Activated CD8-positive, alpha-beta memory T cell treated with anti-CD3 and anti-CD28 coated beads, Interleukin-2, amount 50 U/mL, for 48 hours (primary cell): ENCODE data around the gene QKI.

Source experiments
- DNase-seq: peaks from one replicate; pipeline ENCODE4 v3.0.0-alpha.2; 2020

The QKI gene

DNA sequence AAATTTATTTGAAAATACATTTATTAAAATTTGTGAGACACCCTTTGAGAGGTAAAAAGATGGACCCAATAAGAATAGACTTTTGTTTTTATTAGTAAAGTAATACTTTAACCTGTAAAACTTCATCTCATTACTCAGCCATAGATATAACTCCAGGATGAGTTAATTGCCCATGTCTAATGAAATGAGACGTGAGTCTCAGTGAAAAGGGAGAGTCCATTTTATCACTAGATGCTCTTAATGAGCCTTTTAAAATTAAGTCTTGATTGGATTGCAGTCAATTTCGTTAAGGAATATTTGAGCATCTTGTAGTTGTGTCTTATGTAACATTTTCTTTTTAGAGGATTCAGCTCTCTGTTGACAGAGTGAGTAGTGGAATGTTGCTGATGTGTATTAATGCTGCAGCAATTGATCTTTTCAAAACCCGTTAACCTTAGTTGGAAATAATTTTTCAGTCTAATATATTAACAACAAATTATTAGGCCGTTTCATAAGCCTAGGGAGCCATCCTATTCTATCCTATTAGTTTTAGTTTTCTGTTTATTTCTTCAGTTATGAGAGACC is 77.3 kb downstream of the QKI start:
- no peak for DNase-seq

GRCh38 chr6:163494279-163494727 is 79.8 kb downstream of the QKI start:
- no peak for DNase-seq

- no peak for DNase-seq
Measured at GRCh38 chr6:163496205-163496604, 81.7 kb downstream of the QKI start.

DNA sequence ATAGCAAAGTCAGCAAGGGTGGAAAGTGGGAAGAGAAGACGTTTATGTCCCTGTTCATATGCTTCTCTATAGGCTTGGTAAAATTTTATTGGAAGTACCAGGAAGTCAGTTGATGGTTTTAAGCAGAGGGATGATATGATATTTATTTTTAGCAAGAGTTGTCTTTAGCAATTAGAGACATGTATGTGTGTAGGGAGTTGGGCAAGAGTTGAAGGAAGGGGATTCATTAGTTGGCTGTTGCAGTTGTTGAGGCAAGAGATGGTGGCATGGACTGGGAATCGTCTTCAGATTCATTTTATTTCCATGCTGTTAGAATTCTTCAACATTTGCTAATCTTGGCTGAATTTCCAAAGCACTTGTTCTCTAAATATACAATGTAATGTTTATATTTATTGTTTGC is 85.6 kb downstream of the QKI start:
- no peak for DNase-seq

GRCh38 chr6:163501026-163501425 is 86.5 kb downstream of the QKI start:
- no peak for DNase-seq

DNA sequence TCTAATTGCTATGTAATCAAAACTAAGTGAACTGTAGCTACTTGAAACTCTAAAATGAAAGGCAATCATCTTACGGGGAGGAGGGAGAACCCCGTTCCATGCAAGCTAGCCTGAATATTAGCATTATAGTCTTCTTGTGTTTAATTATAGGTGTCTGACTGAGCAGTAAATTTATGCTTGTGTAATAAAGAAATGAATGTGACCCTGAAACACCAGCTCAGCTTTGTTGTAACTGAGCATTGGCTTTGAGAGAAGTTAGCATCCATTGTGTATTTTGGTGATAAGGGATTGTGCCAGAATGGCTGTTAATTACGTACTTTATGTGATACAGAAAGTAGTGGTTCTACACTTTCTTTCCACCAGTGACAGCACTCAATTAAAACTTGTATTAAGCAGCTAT is 86.9 kb downstream of the QKI start:
- no peak for DNase-seq

- no peak for DNase-seq
Measured at GRCh38 chr6:163504984-163505640, 90.6 kb downstream of the QKI start.

GRCh38 chr6:163507965-163508364 is 93.4 kb downstream of the QKI start:
- DNase-seq: no peak

GRCh38 chr6:163513003-163513402 is 98.5 kb downstream of the QKI start:
- DNase-seq: no peak

DNA sequence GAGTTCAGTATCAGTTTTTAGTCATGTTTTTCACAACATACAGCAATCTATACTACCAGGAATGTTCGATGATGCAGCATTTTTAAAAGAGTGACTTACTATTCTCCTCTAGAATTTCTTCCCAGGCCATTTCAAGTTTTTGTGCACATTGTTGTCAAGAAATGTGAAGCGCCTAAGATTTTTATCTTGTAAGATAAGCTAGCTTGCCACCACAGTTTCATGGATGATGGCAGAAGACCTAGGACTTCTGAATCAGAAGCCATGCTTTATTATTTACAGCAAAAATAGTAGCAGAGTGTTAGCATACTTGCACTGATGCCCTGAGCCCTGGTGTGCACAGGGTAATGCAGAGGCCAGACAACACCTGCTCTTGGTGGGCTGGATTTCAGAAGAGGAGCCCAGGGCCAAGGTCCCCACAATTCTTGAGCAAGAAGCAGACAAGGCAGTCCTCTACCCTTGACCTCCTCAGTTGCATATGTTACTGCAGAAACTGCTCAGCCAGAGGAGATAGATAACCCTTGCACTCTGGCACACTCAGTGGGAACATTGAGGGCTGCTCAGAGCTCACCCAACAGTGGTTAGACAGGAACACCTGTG is 99.2 kb downstream of the QKI start:
- no peak for DNase-seq

DNA sequence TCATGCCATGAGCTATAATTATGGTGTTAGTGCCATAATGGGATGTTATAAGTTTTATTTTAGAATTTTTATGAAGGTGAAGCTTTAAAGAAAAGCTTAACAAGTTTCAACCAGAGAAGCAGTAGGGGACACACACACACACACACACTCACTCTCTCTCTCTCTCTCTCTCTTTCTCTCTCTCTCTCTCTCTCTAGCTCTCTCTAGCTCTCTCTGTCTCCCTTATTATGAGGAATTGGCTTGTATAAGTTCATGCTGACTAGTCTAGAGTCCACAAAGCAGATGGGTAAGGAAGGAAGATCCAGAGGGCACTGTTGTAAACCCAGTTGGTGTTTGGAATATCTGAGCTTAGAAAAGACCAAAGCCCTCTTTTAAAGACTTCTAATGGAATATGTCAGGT is 102.4 kb downstream of the QKI start:
- no peak for DNase-seq

DNA sequence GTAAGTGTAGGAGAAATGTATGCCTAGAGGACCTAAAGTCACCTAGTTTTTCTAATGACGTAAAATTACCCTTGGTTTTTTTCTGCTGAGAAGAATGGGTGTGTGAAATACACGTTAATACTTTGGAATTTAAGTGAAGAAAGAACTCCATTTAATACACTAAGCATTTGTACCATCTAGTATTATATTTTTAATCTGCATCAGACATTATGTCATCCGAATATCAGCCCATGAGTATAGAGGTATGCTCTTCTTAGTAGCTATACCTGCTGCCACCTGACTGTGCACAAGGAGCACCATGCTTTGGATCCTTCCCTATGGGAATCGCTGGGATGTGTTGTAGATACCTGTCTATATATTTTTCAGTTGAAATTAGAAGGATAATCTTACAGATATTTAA is 106.4 kb downstream of the QKI start:
- no peak for DNase-seq

GRCh38 chr6:163522033-163522432 is 107.5 kb downstream of the QKI start:
- DNase-seq: no peak

GRCh38 chr6:163525926-163526325 is 111.4 kb downstream of the QKI start:
- DNase-seq: no peak

DNA sequence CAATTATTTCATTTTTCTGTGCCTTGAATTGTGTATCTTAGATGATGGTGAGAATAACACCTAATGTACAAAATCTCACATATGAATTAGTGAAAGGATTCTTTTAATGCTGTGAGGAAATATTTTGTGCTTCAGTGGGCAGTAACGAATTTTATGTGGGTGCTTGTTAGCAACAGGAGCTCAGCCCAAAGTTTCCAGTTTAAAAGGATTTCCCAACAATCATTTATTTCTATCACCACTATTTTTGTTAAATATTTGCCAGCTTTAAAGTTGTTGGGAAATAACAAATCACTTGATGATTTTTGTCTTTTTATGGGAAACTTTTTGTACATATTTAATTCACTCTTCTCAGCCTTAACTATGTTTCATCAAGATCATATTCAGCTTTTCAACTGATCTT is 111.8 kb downstream of the QKI start:
- DNase-seq: no peak

- DNase-seq: no peak
Measured at GRCh38 chr6:163527291-163527690, 112.8 kb downstream of the QKI start.

DNA sequence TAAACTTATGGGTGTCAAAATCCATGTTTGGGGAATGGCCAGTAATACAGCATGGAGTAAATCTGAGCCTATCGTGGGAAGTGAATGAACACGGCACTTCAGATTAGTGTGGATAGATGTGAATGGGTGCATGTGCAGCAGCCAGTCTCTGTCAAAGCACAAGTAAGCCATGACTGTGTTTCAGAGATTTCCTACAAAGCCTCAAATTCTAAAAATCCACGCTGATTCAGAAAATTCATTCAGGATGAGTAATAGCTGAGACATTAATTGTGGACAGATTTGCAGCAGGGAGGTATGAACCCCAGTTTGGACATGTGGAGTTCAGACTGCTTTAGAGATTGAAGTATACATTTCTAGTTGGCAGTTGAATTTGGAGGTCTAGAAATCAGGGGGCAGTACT is 115.1 kb downstream of the QKI start:
- no peak for DNase-seq

GRCh38 chr6:163530406-163530805 is 115.9 kb downstream of the QKI start:
- no peak for DNase-seq

GRCh38 chr6:163531122-163531521 is 116.6 kb downstream of the QKI start:
- DNase-seq: no peak

DNA sequence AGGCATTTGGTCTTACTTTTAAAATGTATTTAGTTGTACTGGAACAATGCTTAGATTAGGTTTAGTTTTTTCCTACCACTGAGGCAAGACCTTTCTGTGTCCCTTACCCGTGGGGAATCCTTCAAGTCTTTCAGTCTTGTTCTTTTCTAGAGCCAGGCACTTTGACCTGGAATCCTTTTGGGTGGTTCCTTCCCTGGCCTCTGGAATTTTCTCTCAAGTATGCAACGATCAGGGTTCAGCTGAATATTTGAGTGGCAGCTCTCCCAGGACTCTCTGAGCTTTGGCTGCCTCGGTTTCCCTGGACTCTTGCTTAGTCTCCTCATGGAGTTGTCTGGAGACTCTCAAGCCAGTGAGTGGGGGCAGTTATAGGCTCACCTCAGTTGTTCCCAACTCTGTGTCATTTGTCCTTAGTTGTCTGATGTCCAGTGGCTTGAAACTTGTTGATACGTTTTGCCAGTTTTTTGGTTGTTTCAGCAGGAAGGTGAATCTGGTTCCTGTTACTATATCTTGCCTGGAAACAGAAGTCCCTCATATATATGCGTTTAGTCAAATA is 118.1 kb downstream of the QKI start:
- no peak for DNase-seq

GRCh38 chr6:163533443-163533842 is 118.9 kb downstream of the QKI start:
- no peak for DNase-seq

DNA sequence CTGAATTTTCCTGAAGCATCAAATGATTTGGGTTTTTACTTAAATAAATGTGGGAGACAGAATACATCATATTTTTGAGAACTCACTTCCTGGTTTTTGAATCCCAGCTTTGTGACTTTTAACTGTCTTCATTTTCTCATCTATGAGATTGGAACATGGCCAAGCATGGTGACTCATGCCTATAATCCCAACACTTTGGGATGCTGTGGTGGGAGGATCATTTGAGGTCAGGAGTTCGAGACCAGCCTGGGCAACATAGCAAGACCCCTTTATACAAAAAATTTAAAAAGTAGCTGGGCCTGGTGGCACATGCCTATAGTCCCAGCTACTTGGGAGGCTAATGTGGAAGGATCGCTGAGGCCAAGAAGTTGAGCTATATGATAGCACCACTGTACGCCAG is 122.3 kb downstream of the QKI start:
- no peak for DNase-seq

GRCh38 chr6:163538331-163538730 is 123.8 kb downstream of the QKI start:
- DNase-seq: no peak

DNA sequence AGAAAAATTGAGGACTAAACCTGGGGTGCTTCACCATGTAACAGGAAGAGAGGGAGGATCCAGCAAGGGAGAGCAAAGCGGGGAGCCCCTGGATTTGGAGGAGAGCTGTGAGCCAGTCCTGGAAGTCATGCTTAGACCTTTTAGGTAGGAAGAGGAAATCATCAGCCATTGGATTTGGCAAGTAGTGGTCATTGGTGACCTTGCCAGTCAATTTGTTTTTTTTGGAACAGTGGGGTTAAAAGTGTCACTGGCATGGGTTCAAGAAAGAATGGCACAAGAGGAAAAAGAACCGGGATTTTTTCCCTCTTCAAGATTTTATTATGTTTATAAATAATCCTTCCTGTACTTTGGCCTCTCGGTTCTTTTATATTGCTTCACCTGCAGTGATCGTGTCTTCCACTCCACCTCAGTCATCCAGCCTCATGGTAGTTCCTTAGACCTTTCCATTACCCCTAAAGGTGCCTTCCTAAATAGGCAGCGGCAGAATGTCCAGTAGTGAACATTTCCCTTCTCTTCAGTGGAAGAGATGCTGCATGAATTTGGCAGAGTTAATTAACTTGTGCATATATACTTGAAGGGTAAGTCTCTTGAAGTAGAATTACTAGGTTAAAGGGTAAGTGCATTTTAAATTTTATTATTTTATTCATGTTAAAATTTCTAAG is 124.7 kb downstream of the QKI start:
- DNase-seq: no peak
